ENCODE results near the gene CYB561.

Gene CYB561

DNA sequence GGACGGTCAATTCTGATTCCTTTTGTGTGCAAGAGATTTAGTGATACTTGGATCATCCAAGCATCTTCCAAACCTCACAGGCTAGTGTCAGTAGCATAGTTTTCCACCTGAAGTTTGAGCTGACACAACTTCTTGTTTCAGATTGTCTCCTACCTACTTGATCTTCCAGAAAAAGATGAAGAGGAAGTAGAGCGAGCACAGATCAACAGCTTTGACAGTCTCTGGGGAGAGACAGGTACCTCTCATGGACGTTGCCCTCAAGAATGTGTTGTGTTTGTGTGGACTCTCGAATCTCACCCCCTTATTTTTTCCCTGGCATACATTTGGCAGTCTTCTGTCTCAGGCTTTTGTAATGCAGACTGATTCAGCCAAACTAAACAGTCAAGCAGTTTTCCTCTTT, 47.4 kb downstream of the CYB561 start:
- no peak overlapping the region for H3K27ac Mint-ChIP-seq

DNA sequence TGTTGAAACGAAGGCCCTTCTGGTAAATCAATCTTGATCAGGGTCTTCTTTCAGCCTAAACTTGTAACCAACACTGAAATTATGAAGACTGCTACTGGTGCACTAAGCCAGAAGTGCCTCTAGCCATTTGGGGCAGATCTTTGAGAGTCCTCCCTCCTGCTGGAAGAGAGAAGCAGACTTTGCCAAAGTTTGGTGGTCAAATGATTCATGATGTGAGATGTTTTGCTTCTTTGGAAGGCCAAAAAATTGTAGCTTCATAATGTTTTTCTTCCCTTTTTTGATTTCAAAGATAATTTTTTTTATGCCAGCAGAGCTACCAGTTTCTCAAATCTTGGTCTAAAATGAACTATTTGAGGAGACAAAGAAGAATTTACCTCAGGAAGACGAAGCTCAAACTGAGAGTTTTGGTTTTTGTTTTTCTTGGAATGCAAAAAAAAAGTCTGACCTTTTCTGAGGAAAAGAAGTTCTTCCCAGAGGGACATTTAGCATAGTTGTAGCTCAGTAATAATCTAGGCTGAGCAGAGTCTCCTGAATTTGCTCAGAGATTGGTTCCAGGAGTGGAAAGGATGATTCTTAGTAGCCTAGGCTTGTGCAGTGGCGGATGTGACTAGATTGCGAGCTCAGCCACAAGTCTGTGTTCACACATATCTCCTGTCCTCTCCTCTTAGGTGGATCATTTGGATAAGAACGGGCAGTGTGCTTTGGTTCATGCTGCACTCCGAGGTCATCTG, 50.9 kb downstream of the CYB561 start:
- DNase-seq, result no peak
- Mint-ChIP-seq H3K4me1 (no peaks in the 10 kb centered on the region), H3K4me3 (no peak overlapping the region), H3K27me3 (ENCODE audit: low read depth, poor library complexity) (peaks cover 6% of the 10 kb centered on the region), H3K36me3 (ENCODE audit: low read depth) (peaks cover 54% of the 10 kb centered on the region), H3K27ac (peak overlapping the region; percentile 33), H3K9me3 (no peaks in the 10 kb centered on the region)
- TF ChIP-seq, protein P1, sequence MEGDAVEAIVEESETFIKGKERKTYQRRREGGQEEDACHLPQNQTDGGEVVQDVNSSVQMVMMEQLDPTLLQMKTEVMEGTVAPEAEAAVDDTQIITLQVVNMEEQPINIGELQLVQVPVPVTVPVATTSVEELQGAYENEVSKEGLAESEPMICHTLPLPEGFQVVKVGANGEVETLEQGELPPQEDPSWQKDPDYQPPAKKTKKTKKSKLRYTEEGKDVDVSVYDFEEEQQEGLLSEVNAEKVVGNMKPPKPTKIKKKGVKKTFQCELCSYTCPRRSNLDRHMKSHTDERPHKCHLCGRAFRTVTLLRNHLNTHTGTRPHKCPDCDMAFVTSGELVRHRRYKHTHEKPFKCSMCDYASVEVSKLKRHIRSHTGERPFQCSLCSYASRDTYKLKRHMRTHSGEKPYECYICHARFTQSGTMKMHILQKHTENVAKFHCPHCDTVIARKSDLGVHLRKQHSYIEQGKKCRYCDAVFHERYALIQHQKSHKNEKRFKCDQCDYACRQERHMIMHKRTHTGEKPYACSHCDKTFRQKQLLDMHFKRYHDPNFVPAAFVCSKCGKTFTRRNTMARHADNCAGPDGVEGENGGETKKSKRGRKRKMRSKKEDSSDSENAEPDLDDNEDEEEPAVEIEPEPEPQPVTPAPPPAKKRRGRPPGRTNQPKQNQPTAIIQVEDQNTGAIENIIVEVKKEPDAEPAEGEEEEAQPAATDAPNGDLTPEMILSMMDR (IDR thresholded peaks at IDR 0.05), result no peak

More for the DNA sequence above, 47.4 kb downstream of the CYB561 start:
- H3K9me3 Mint-ChIP-seq, result no peaks in the 10 kb centered on the region
- no peak overlapping the region for H3K4me3 Mint-ChIP-seq
- H3K4me1 Mint-ChIP-seq, result no peaks in the 10 kb centered on the region
- TF ChIP-seq, protein P1 (IDR thresholded peaks at IDR 0.05), result no peak
- DNase-seq, result no peak
- peaks cover 2% of the 10 kb centered on the region for H3K27me3 Mint-ChIP-seq (ENCODE audit: low read depth, poor library complexity)
- peaks cover 50% of the 10 kb centered on the region for H3K36me3 Mint-ChIP-seq (ENCODE audit: low read depth)

DNA sequence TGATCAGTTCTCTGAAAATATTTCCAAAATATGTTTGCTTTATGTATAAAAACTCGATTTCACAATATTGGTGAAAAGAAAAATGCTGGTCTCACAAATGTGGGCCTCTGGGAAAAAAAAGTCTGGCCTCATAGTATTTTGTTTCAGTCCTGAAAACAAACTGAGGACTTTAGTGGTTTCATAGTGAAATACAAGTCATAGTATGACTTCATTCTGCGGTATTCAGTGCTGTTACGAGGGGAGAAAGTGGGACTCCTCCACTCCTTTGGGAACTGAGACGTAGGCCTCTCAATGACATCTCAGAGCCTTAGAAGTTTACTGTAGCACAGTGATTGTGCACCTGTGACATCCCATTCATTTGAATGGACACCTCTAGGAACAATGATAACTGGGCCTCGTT, 56.0 kb downstream of the CYB561 start:
- Mint-ChIP-seq H3K9me3 (no peaks in the 10 kb centered on the region), H3K27me3 (ENCODE audit: low read depth, poor library complexity) (peaks cover 3% of the 10 kb centered on the region), H3K4me1 (no peaks in the 10 kb centered on the region), H3K27ac (no peak overlapping the region), H3K4me3 (no peak overlapping the region), H3K36me3 (ENCODE audit: low read depth) (peaks cover 37% of the 10 kb centered on the region)
- DNase-seq, result no peak
- TF ChIP-seq, protein P1 (IDR thresholded peaks at IDR 0.05), result no peak

DNA sequence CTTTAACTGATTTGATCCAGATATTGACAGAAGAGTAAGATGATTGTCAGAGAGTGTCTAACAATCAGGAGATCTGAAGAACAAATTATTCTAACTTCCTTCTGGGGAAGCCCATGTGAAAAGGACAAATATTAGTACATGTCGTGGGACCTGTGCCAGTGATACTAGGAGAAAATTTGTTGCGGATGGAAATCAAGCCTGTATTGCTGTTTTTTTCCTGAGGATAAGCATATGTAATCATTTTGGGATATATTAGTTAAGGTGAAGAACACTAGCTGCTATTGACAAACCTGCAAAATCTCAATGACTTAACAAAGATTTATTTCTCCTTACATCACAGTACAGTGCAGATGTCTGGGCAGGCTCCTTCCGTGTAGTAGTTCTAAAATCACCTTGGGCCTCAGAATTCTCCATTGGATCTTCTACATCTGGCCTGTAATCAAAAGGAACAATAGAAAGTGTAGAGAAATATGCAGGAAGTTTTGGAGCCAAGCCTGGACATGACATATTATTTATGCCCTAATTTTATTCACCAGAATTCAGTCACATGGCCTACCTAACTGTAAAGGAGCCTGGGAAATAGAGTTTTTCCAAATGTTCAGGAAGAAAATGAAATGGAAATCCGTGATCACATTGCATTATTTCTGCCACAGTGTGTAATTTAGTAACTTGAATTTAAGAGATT, 58.3 kb downstream of the CYB561 start:
- no peak overlapping the region for H3K27ac Mint-ChIP-seq
- no peak overlapping the region for H3K4me3 Mint-ChIP-seq
- no peaks in the 10 kb centered on the region for H3K9me3 Mint-ChIP-seq
- DNase-seq, result no peak
- no peaks in the 10 kb centered on the region for H3K4me1 Mint-ChIP-seq
- peaks cover 26% of the 10 kb centered on the region for H3K36me3 Mint-ChIP-seq (ENCODE audit: low read depth)
- H3K27me3 Mint-ChIP-seq (ENCODE audit: low read depth, poor library complexity), result peaks cover 3% of the 10 kb centered on the region
- TF ChIP-seq, protein P1 (IDR thresholded peaks at IDR 0.05), result no peak

GRCh38 chr17:63382826-63383225, 63.3 kb downstream of the CYB561 start:
- Mint-ChIP-seq H3K4me1 (no peaks in the 10 kb centered on the region), H3K27ac (no peak overlapping the region), H3K36me3 (ENCODE audit: low read depth) (peaks cover 15% of the 10 kb centered on the region), H3K4me3 (no peak overlapping the region), H3K9me3 (peaks cover 2% of the 10 kb centered on the region), H3K27me3 (ENCODE audit: low read depth, poor library complexity) (no peaks in the 10 kb centered on the region)
- TF ChIP-seq, protein P1 (IDR thresholded peaks at IDR 0.05), result no peak
- no peak for DNase-seq
